ENCODE data around the gene DTNB.
"Not testable (repeated sequence)": the region's sequence is repeated elsewhere in the genome, so short reads cannot be mapped to it uniquely, and the experiment has no call there.

DTNB gene

DNA sequence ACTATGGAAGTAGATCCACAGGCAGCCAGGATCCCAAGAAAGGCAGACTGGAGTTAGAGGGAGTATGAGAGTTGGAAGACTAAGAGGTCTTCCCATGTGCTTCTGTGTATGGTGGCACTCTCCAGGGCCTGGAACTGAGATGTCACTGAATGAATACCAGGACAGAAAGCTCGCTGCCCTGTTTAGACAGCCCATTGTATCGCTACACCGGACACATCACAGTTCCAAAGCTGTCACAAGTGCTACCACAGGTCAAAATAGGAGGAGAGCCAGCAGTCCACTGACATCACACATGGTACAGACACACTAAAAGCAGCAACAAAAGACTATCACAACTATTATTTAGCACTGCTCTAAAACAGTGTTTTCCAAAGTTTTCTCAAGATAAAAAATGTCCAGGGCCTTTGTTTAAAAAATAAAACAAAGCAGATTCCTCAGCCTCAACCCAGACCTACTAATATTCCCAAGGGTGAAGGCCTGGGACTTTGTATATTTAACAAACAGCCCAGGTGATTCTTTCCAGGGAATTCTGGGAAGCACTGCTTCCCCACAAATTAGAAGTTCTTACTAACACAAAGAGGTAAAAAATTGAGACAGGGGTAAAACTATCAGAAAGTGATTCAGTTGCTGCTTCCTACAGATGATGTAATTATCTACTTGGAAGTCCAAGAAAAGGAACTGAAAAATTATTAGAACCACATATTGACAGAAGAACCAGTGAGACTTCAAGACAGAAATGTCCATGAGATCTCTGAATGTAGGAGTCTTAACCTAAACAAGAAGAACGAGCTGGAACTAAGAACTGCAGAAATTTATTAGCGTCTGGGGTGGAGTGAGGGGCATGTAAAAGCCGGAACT, 116.0 kb downstream of the DTNB start:
- H3K4me3 ChIP-seq (ENCODE audit: low read depth, low read length) = no peak overlapping the region
- no peak for DNase-seq (ENCODE audit: low read depth)
- TF ChIP-seq, protein P1, sequence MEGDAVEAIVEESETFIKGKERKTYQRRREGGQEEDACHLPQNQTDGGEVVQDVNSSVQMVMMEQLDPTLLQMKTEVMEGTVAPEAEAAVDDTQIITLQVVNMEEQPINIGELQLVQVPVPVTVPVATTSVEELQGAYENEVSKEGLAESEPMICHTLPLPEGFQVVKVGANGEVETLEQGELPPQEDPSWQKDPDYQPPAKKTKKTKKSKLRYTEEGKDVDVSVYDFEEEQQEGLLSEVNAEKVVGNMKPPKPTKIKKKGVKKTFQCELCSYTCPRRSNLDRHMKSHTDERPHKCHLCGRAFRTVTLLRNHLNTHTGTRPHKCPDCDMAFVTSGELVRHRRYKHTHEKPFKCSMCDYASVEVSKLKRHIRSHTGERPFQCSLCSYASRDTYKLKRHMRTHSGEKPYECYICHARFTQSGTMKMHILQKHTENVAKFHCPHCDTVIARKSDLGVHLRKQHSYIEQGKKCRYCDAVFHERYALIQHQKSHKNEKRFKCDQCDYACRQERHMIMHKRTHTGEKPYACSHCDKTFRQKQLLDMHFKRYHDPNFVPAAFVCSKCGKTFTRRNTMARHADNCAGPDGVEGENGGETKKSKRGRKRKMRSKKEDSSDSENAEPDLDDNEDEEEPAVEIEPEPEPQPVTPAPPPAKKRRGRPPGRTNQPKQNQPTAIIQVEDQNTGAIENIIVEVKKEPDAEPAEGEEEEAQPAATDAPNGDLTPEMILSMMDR (IDR thresholded peaks at IDR 0.05; ENCODE audit: control insufficient read depth, extremely low read depth, insufficient read depth) = no peak

DNA sequence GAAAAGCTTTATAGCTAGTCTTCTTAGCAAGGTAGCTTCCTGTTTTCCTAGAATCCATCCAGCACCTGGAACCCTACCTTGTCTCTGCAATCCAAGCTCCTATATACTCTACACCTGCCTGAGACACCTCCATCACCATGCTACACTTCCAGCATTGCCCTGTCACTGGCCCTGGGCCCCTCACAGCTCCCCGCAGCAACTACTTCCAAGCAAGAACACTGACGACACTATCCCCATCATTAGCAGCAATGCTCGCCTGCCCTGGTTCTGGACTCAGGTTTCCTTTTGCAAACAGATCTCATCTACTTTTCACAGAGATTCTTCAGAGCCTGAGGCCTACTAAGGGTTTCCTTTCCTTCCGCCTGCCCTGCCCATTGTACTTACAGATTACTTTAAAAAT, 121.1 kb downstream of the DTNB start:
- TF ChIP-seq, protein P1 (IDR thresholded peaks at IDR 0.05; ENCODE audit: control insufficient read depth, extremely low read depth, insufficient read depth) = no peak
- no peak overlapping the region for H3K4me3 ChIP-seq (ENCODE audit: low read depth, low read length)
- DNase-seq (ENCODE audit: low read depth) = no peak

DNA sequence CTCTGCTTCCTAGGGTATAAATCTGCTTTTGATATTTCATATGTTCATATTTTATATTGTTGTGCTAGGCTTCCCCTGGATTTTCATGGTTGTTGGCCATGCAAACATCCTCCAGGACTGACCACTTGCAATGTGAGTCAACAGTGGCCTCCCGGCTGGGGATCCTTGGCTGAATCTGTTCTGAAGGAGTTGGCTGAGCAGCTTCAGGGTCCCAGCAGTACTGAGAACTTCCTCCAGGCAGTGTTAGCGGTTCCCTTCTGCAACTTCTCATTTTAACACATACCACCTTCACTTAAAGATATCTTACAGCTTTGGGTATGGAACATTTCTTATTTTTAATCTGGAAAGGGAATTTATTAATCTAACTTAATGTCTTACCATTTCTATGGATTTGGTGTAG, 122.1 kb downstream of the DTNB start:
- TF ChIP-seq, protein P1 (IDR thresholded peaks at IDR 0.05; ENCODE audit: control insufficient read depth, extremely low read depth, insufficient read depth) = no peak
- DNase-seq (ENCODE audit: low read depth) = no peak
- no peak overlapping the region for H3K4me3 ChIP-seq (ENCODE audit: low read depth, low read length)

DNA sequence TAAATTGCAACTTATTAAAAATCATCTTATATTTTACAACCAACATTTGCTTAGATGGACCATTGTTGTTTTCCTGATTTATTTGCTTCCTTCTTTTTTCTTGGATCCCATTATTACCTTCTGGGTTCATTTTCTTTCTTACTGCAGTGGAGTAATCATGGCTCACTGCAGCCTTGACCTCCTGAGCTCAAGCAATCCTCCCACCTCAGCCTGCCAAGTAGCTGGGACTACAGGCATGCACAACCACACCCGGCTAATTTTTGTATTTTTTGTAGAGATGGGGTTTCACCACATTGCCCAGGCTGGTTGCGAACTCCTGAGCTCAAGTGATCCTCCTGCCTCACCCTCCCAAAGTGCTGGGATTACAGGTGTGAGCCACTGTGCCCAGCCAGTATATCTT, 123.8 kb downstream of the DTNB start:
- not testable (repeated sequence) for DNase-seq (ENCODE audit: low read depth); H3K4me3 ChIP-seq (ENCODE audit: low read depth, low read length)

DNA sequence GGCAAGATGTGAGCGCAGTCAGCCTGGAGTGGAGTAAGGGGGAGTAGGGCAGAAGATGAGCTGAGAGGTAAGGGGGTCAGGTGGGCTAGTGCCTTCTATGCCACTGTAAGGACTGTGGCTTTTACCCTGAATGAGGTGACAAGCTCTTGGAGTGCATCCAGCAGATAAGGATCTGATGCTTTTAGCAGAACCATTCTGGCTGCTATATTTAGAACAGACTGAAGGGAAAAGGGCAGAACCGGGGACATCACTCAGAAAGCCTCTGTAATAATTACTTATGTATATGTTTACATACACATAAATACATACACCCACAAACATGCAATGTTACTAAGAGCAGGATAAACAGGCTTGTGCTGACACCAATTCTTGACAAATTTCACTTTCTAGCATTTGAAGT, 124.8 kb downstream of the DTNB start:
- DNase-seq (ENCODE audit: low read depth) = peak; percentile 26
- H3K4me3 ChIP-seq (ENCODE audit: low read depth, low read length) = no peak overlapping the region
- TF ChIP-seq, protein P1 (IDR thresholded peaks at IDR 0.05; ENCODE audit: control insufficient read depth, extremely low read depth, insufficient read depth) = no peak

DNA sequence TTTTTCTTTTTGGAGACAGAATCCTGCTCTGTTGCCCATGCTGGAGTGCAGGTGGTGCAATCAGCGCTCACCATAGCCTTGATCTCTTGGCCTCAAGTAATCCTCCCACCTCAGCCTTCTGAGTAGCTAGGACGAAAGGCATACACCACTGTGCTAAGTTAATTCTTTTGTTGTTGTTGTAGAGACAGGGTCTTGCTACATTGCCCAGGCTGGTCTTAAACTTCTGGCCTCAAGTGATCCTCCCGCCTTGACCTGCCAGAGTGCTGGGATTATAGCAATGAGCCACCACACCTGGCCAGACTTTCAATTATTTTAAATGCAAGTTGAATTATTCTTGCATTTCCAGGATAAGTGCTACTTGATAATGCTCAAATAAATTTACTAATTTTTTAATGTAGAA, 126.5 kb downstream of the DTNB start:
- TF ChIP-seq, protein P1 (IDR thresholded peaks at IDR 0.05; ENCODE audit: control insufficient read depth, extremely low read depth, insufficient read depth) = no peak
- no peak overlapping the region for H3K4me3 ChIP-seq (ENCODE audit: low read depth, low read length)
- no peak for DNase-seq (ENCODE audit: low read depth)

DNA sequence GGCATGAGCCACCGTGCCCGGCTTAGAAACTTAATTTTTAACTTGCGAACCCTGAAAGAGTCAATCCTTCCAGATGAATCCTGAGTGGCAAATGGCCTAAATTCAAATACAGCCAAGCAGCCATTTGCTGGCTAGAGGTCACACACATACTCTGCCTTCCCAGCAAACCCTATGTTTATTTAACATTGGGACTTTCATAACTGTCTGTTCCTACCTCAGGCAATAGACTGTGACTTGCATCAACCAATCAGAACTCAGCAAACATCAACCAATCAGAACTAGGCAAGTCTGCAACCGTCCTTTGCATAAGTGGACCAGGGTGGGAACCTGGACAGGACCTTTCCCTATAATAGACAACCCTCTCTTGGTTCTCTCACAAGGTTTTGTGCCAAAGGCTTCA, 127.5 kb downstream of the DTNB start:
- TF ChIP-seq, protein P1 (IDR thresholded peaks at IDR 0.05; ENCODE audit: control insufficient read depth, extremely low read depth, insufficient read depth) = no peak
- no peak overlapping the region for H3K4me3 ChIP-seq (ENCODE audit: low read depth, low read length)
- no peak for DNase-seq (ENCODE audit: low read depth)

All from LNCaP clone FGC (cell line).